T-helper 17 cell (primary cell): ENCODE data around the gene FKBP5. TPM values are rescaled to one million over a fixed set of nuclear protein-coding genes. Genes with fewer than 3 reads are reported as not detected.
A peak's percentile ranks its signal among the peaks of the same experiment; 100 is the strongest.
"Not testable (repeated sequence)": the region's sequence is repeated elsewhere in the genome, so short reads cannot be mapped to it uniquely, and the experiment has no call there.

Experiments used
- ATAC-seq: fragments of 150-1000 bp; cut with Tn5 transposase; 2 replicates; pipeline ENCODE4 v1.10.0; 2021; ENCODE audit warnings: mild to moderate bottlenecking, moderate library complexity
- DNase-seq, 3 donors: peaks; one replicate each; pipeline versions ENCODE4 v3.0.0 to v3.0.0-alpha.2; 2020 to 2021
- H3K9me3 ChIP-seq: one replicate; pipeline ENCODE4 v1.7.0; 2013; ENCODE audit warnings: low read length, mild to moderate bottlenecking; ENCODE audit not compliant: control insufficient read depth, poor library complexity, severe bottlenecking
- H3K27ac Mint-ChIP-seq: one replicate; pipeline ENCODE4 v1.8.0; 2022; ENCODE audit warnings: mild to moderate bottlenecking, moderate library complexity, mixed read lengths
- H3K27me3 Mint-ChIP-seq: one replicate; pipeline ENCODE4 v1.8.0; 2022; ENCODE audit warnings: mixed read lengths
- H3K36me3 Mint-ChIP-seq: one replicate; pipeline ENCODE4 v1.8.0; 2022; ENCODE audit warnings: low read depth, mixed read lengths
- H3K4me1 Mint-ChIP-seq: one replicate; pipeline ENCODE4 v1.8.0; 2022; ENCODE audit warnings: mild to moderate bottlenecking, mixed read lengths
- H3K4me3 Mint-ChIP-seq: one replicate; pipeline ENCODE4 v1.8.0; 2022; ENCODE audit warnings: mild to moderate bottlenecking, moderate library complexity, mixed read lengths
- total RNA-seq, 4 donors: library from RNA in 2 of 4; stranded (reverse) in 2 of 4; gene quantifications; one replicate each; pipeline ENCODE4 v1.2.3 and lab custom pipeline; 2022 to 2026

Gene FKBP5
- total RNA-seq, 2 donors from 2014 or later, result 53.3 to 60.8 TPM

- Mint-ChIP-seq H3K27me3 (no peaks in the 10 kb centered on the region), H3K27ac (peak overlapping the region; percentile 96), H3K4me1 (peaks cover 47% of the 10 kb centered on the region), H3K4me3 (peak overlapping the region; percentile 92), H3K36me3 (no peaks in the 10 kb centered on the region)
- H3K9me3 ChIP-seq, result no peaks in the 10 kb centered on the region
- DNase-seq (no peak), ATAC-seq (peak; percentile 17)
Observed at GRCh38 chr6:35602133-35602946, 86.4 kb downstream of the FKBP5 start.

GRCh38 chr6:35601331-35602132 is 87.2 kb downstream of the FKBP5 start:
- peaks cover 2% of the 10 kb centered on the region for H3K36me3 Mint-ChIP-seq
- H3K4me1 Mint-ChIP-seq, result peaks cover 54% of the 10 kb centered on the region
- H3K27ac Mint-ChIP-seq, result peak overlapping the region; percentile 96
- peak; percentile 87 for ATAC-seq
- H3K4me3 Mint-ChIP-seq, result peak overlapping the region; percentile 92
- DNase-seq, result peak; percentile 17 to 52 (median 48)
- no peaks in the 10 kb centered on the region for H3K9me3 ChIP-seq
- no peaks in the 10 kb centered on the region for H3K27me3 Mint-ChIP-seq

- peaks cover 4% of the 10 kb centered on the region for H3K36me3 Mint-ChIP-seq
- no peaks in the 10 kb centered on the region for H3K9me3 ChIP-seq
- H3K27ac Mint-ChIP-seq, result peak overlapping the region; percentile 96
- H3K4me3 Mint-ChIP-seq, result peak overlapping the region; percentile 92
- ATAC-seq, result no peak
- H3K27me3 Mint-ChIP-seq, result no peaks in the 10 kb centered on the region
- DNase-seq, result no peak
- H3K4me1 Mint-ChIP-seq, result peaks cover 56% of the 10 kb centered on the region
Observed at GRCh38 chr6:35600659-35601125, 88.0 kb downstream of the FKBP5 start.

GRCh38 chr6:35599761-35600658 is 88.7 kb downstream of the FKBP5 start:
- Mint-ChIP-seq H3K36me3 (peaks cover 4% of the 10 kb centered on the region), H3K4me1 (peaks cover 53% of the 10 kb centered on the region), H3K4me3 (peak overlapping the region; percentile 92), H3K27me3 (no peaks in the 10 kb centered on the region), H3K27ac (peak overlapping the region; percentile 96)
- H3K9me3 ChIP-seq, result no peaks in the 10 kb centered on the region
- DNase-seq (no peak), ATAC-seq (no peak)

- Mint-ChIP-seq H3K4me1 (peaks cover 60% of the 10 kb centered on the region), H3K27ac (peak overlapping the region; percentile 96), H3K4me3 (peak overlapping the region; percentile 15)
- not testable (repeated sequence) for H3K36me3 Mint-ChIP-seq, DNase-seq, H3K27me3 Mint-ChIP-seq, ATAC-seq, H3K9me3 ChIP-seq
Observed at GRCh38 chr6:35598621-35599020, 90.1 kb downstream of the FKBP5 start.

GRCh38 chr6:35596448-35597442 is 92.0 kb downstream of the FKBP5 start:
- no peaks in the 10 kb centered on the region for H3K9me3 ChIP-seq
- ATAC-seq, result no peak
- H3K27ac Mint-ChIP-seq, result peak overlapping the region; percentile 96
- peaks cover 56% of the 10 kb centered on the region for H3K4me1 Mint-ChIP-seq
- H3K36me3 Mint-ChIP-seq, result peaks cover 4% of the 10 kb centered on the region
- no peak overlapping the region for H3K4me3 Mint-ChIP-seq
- H3K27me3 Mint-ChIP-seq, result no peaks in the 10 kb centered on the region
- no peak for DNase-seq

- Mint-ChIP-seq H3K27me3 (no peaks in the 10 kb centered on the region), H3K4me1 (peaks cover 47% of the 10 kb centered on the region), H3K27ac (peak overlapping the region; percentile 96), H3K4me3 (peak overlapping the region; percentile 45), H3K36me3 (peaks cover 4% of the 10 kb centered on the region)
- DNase-seq (no peak), ATAC-seq (peak; percentile 69)
- no peaks in the 10 kb centered on the region for H3K9me3 ChIP-seq
Observed at GRCh38 chr6:35594503-35595186, 94.1 kb downstream of the FKBP5 start.

GRCh38 chr6:35592178-35592577 is 96.5 kb downstream of the FKBP5 start:
- peak overlapping the region; percentile 96 for H3K27ac Mint-ChIP-seq
- H3K36me3 Mint-ChIP-seq, result peaks cover 4% of the 10 kb centered on the region
- ATAC-seq (no peak), DNase-seq (no peak)
- no peaks in the 10 kb centered on the region for H3K27me3 Mint-ChIP-seq
- no peak overlapping the region for H3K4me3 Mint-ChIP-seq
- H3K9me3 ChIP-seq, result no peaks in the 10 kb centered on the region
- peaks cover 46% of the 10 kb centered on the region for H3K4me1 Mint-ChIP-seq

GRCh38 chr6:35590622-35591066 is 98.1 kb downstream of the FKBP5 start:
- H3K4me1 Mint-ChIP-seq, result peaks cover 46% of the 10 kb centered on the region
- no peaks in the 10 kb centered on the region for H3K27me3 Mint-ChIP-seq
- no peak for DNase-seq
- peaks cover 2% of the 10 kb centered on the region for H3K36me3 Mint-ChIP-seq
- H3K27ac Mint-ChIP-seq, result peak overlapping the region; percentile 89
- no peaks in the 10 kb centered on the region for H3K9me3 ChIP-seq
- no peak overlapping the region for H3K4me3 Mint-ChIP-seq
- no peak for ATAC-seq

- H3K9me3 ChIP-seq, result no peaks in the 10 kb centered on the region
- Mint-ChIP-seq H3K27ac (peak overlapping the region; percentile 77), H3K4me3 (no peak overlapping the region), H3K36me3 (peaks cover 2% of the 10 kb centered on the region), H3K4me1 (peaks cover 46% of the 10 kb centered on the region), H3K27me3 (no peaks in the 10 kb centered on the region)
- no peak for ATAC-seq
- DNase-seq, result no peak
Observed at GRCh38 chr6:35589904-35590303, 98.8 kb downstream of the FKBP5 start.

- H3K9me3 ChIP-seq, result no peaks in the 10 kb centered on the region
- DNase-seq (no peak), ATAC-seq (no peak)
- peak overlapping the region; percentile 77 for H3K27ac Mint-ChIP-seq
- H3K27me3 Mint-ChIP-seq, result no peaks in the 10 kb centered on the region
- no peak overlapping the region for H3K4me3 Mint-ChIP-seq
- peaks cover 2% of the 10 kb centered on the region for H3K36me3 Mint-ChIP-seq
- H3K4me1 Mint-ChIP-seq, result peaks cover 42% of the 10 kb centered on the region
Observed at GRCh38 chr6:35589201-35589739, 99.4 kb downstream of the FKBP5 start.
